PC-9 (cell line): ENCODE data around the gene CHPF2. TPM values are rescaled to one million over a fixed set of nuclear protein-coding genes. Genes with fewer than 3 reads are reported as not detected.

Experiments
- BruUV-seq: library from RNA; stranded (reverse); fragments of 400-500 nt; replicated peaks from 2 replicates; lab custom pipeline; 2021; lab: Mats Ljungman, UMichigan
- CTCF ChIA-PET: fragments of 300-600 bp; sonication (Branson Sonifier 250); formaldehyde crosslinking; loops from one replicate; lab custom pipeline; 2022; ENCODE audit warnings: antibody characterized with exemption; lab: Charles Lee
- POLR2A ChIA-PET: fragments of 300-600 bp; sonication (Branson Sonifier 250); formaldehyde crosslinking; loops from one replicate; lab custom pipeline; 2022; ENCODE audit warnings: antibody characterized with exemption; ENCODE audit not compliant: unreplicated experiment; lab: Charles Lee
- DNase-seq, 2 experiments: peaks; one replicate each; pipeline versions ENCODE4 v3.0.0 to v3.0.0-alpha.2; 2015 to 2022; ENCODE audit warnings: mixed read lengths in 1 of 2
- H2AFZ ChIP-seq: fragments of 200-600 bp; sonication (generic); 2 replicates; pipeline ENCODE4 v1.8.1; 2017; ENCODE audit warnings: antibody characterized with exemption
- H3F3A ChIP-seq: fragments of 200-600 bp; sonication (generic); 2 replicates; pipeline ENCODE4 v1.8.1; 2017; ENCODE audit warnings: antibody characterized with exemption, mild to moderate bottlenecking, low read depth; ENCODE audit not compliant: insufficient read depth
- H3K27ac ChIP-seq: fragments of 200-600 bp; sonication (generic); 2 replicates; pipeline ENCODE4 v1.6.1; 2016; ENCODE audit warnings: mixed run types
- H3K27me3 ChIP-seq: fragments of 200-600 bp; sonication (generic); 2 replicates; pipeline ENCODE4 v1.6.1; 2016; ENCODE audit warnings: low read depth, mixed run types; ENCODE audit not compliant: insufficient read depth
- H3K36me3 ChIP-seq: fragments of 200-600 bp; sonication (generic); 2 replicates; pipeline ENCODE4 v1.6.1; 2016; ENCODE audit warnings: low read depth, mixed run types
- H3K4me1 ChIP-seq: fragments of 200-600 bp; sonication (generic); replicated peaks from 2 replicates; pipeline ENCODE4 v1.6.1; 2016; ENCODE audit warnings: mixed run types; ENCODE audit not compliant: insufficient read depth
- H3K4me2 ChIP-seq: fragments of 200-600 bp; sonication (generic); 2 replicates; pipeline ENCODE4 v1.6.1; 2017; ENCODE audit warnings: mixed run types
- H3K4me3 ChIP-seq: fragments of 200-600 bp; sonication (generic); 2 replicates; pipeline ENCODE4 v1.6.1; 2016; ENCODE audit warnings: mixed run types
- H3K79me2 ChIP-seq: fragments of 200-600 bp; sonication (generic); 2 replicates; pipeline ENCODE4 v1.6.1; 2017; ENCODE audit warnings: low read depth, mixed run types
- H3K9me2 ChIP-seq: fragments of 200-600 bp; sonication (generic); 2 replicates; pipeline ENCODE4 v1.8.1; 2017; ENCODE audit warnings: mild to moderate bottlenecking; ENCODE audit not compliant: insufficient read depth
- H3K9me3 ChIP-seq: fragments of 200-600 bp; sonication (generic); 2 replicates; pipeline ENCODE4 v1.8.1; 2016; ENCODE audit warnings: low read depth; ENCODE audit not compliant: insufficient read depth
- H4K20me1 ChIP-seq: fragments of 200-600 bp; sonication (generic); 2 replicates; pipeline ENCODE4 v1.8.1; 2017; ENCODE audit not compliant: insufficient read depth
- EZH2 ChIP-seq: fragments of 200-600 bp; sonication (generic); IDR thresholded peaks from 2 replicates; pipeline ENCODE4 v1.8.0; 2017; ENCODE audit warnings: antibody characterized with exemption, low read depth
- intact Hi-C: fragments of 100-400 bp; cut with micrococcal nuclease; formaldehyde crosslinking; loops from one replicate; pipeline ENCODE4 v1.10.0; 2022; ENCODE audit not compliant: unreplicated experiment
- total RNA-seq: library from RNA; stranded (reverse); gene quantifications from 2 replicates; pipeline ENCODE4 v1.2.3, GENCODE V29; 2021
- TF ChIP-seq, protein P1 (sequence below): fragments of 200-600 bp; sonication (generic); conservative IDR thresholded peaks from 2 replicates; pipeline ENCODE4 v1.6.1; 2017; ENCODE audit warnings: mixed run types, antibody characterized with exemption, mild to moderate bottlenecking, moderate library complexity

Gene CHPF2
- total RNA-seq, 1 experiment from 2014 or later: 54.9 TPM

- no peak for DNase-seq
- CTCF ChIA-PET: interaction anchor here (0.5 to 1.9 kb wide), 2 partner anchors 15 to 272 kb away, joined by 4 to 23 read pairs; partner anchors contain the start of gene ABCF2
- TF ChIP-seq, protein P1, sequence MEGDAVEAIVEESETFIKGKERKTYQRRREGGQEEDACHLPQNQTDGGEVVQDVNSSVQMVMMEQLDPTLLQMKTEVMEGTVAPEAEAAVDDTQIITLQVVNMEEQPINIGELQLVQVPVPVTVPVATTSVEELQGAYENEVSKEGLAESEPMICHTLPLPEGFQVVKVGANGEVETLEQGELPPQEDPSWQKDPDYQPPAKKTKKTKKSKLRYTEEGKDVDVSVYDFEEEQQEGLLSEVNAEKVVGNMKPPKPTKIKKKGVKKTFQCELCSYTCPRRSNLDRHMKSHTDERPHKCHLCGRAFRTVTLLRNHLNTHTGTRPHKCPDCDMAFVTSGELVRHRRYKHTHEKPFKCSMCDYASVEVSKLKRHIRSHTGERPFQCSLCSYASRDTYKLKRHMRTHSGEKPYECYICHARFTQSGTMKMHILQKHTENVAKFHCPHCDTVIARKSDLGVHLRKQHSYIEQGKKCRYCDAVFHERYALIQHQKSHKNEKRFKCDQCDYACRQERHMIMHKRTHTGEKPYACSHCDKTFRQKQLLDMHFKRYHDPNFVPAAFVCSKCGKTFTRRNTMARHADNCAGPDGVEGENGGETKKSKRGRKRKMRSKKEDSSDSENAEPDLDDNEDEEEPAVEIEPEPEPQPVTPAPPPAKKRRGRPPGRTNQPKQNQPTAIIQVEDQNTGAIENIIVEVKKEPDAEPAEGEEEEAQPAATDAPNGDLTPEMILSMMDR: no peak
- no peak for TF ChIP-seq EZH2
- Histone ChIP-seq H3K4me1 (no peaks in the 10 kb centered on the region; the same call in 1 of the 2 replicates), H3K9me2 (no peaks in the 10 kb centered on the region), H2AFZ (no peak overlapping the region), H3K9me3 (no peaks in the 10 kb centered on the region), H4K20me1 (0 out of 2 replicates have a peak, but pooled peaks cover 8% of the 10 kb centered on the region), H3K36me3 (0 out of 2 replicates have a peak, but pooled peaks cover 1% of the 10 kb centered on the region), H3K4me2 (no peak overlapping the region), H3K79me2 (no peaks in the 10 kb centered on the region), H3K27me3 (peaks cover 20% of the 10 kb centered on the region), H3F3A (peaks cover 16% of the 10 kb centered on the region), H3K4me3 (no peak overlapping the region), H3K27ac (no peak overlapping the region)
- intact Hi-C loops: loop anchor here (5.0 kb wide), 1 partner anchor 71 kb away; no protein-coding TSS in a partner anchor
- POLR2A ChIA-PET: interaction anchor here (0.6 kb wide), 1 partner anchor 11 kb away, joined by 4 read pairs; the partner anchor contains the start of gene CHPF2
- no TSS peak for BruUV-seq
Measured at GRCh38 chr7:151243045-151243349, 10.7 kb downstream of the CHPF2 start.

GRCh38 chr7:151243408-151244195, 11.3 kb downstream of the CHPF2 start:
- no peak overlapping the region for H3K4me2 ChIP-seq
- H3K36me3 ChIP-seq: no peaks in the 10 kb centered on the region

More at GRCh38 chr7:151243408-151244195, 11.3 kb downstream of the CHPF2 start:
- no peak overlapping the region for H3K27ac ChIP-seq
- no peak for DNase-seq
- intact Hi-C loops: loop anchor here (1.0 to 5.0 kb wide), 2 partner anchors 71 to 465 kb away; no protein-coding TSS in a partner anchor
- H3K4me3 ChIP-seq: no peak overlapping the region
- POLR2A ChIA-PET: interaction anchor here (0.7 kb wide), 1 partner anchor 215 kb away, joined by 3 read pairs; no protein-coding TSS in a partner anchor
- H3K4me1 ChIP-seq: no peaks in the 10 kb centered on the region; the same call in 1 of the 2 replicates
- no peaks in the 10 kb centered on the region for H3K9me2 ChIP-seq
- no peaks in the 10 kb centered on the region for H3K9me3 ChIP-seq
- no peak overlapping the region for H2AFZ ChIP-seq
- H3F3A ChIP-seq: peaks cover 16% of the 10 kb centered on the region
- TF ChIP-seq EZH2: no peak
- TF ChIP-seq, protein P1: no peak
- 0 out of 2 replicates have a peak, but pooled peaks cover 3% of the 10 kb centered on the region for H4K20me1 ChIP-seq
- CTCF ChIA-PET: interaction anchor here (0.5 to 1.9 kb wide), 7 partner anchors 11 to 220 kb away, joined by 3 to 23 read pairs (median 6); partner anchors contain the start of genes ABCF2, ATG9B and CHPF2
- peaks cover 21% of the 10 kb centered on the region for H3K27me3 ChIP-seq
- no TSS peak for BruUV-seq
- no peaks in the 10 kb centered on the region for H3K79me2 ChIP-seq
